Panc1 (cell line): Measurements from ENCODE around the gene TNRC18.

Experiments used
- POLR2AphosphoS5 ChIP-seq: IDR thresholded peaks from 2 replicates; pipeline ENCODE4 v1.6.1; 2012; ENCODE audit warnings: mild to moderate bottlenecking, low read depth, low read length, moderate library complexity
- REST ChIP-seq, 2 experiments: IDR thresholded peaks; 2 replicates each; pipeline ENCODE4 v1.6.1; 2011 to 2012; ENCODE audit warnings: low read depth in 2 of 2, control low read depth in 1 of 2, low read length in 1 of 2, mild to moderate bottlenecking in 1 of 2, moderate library complexity in 1 of 2; ENCODE audit not compliant: insufficient read depth in 1 of 2
- TCF7L2 ChIP-seq: IDR thresholded peaks from 2 replicates; pipeline ENCODE4 v1.6.1; 2011; ENCODE audit warnings: mild to moderate bottlenecking, low read depth, low read length, inconsistent platforms
- TF ChIP-seq, protein P1 (sequence below): fragments of 450-650 bp; IDR thresholded peaks from 2 replicates; pipeline ENCODE4 v1.5.1; 2017; ENCODE audit warnings: mild to moderate bottlenecking

DNA sequence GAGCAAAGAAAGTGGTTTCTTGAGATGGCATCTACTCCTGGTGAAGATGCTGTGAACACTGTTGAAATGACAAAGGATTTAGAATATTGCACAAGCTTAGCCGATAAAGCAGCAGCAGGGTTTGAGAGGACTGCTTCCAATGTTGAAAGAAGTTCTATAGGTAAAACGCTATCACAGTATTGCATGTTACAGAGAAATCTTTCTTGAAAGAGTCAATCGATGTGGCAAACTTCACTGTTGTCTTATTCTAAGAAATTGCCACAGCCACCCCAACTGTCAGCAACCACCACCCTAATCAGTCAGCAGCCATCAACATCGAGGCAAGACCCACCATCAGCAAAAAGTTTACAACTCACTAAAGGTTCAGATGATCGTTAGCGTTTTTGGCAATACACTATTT lies 81.0 kb downstream of the TNRC18 start:
- TF ChIP-seq TCF7L2 (no peak), REST (IDR thresholded peaks at IDR 0.05; ENCODE audit: insufficient read depth in 1 of 2, low read depth in 2 of 2, low read length in 1 of 2) (no peak), POLR2AphosphoS5 (no peak)
- TF ChIP-seq, protein P1, sequence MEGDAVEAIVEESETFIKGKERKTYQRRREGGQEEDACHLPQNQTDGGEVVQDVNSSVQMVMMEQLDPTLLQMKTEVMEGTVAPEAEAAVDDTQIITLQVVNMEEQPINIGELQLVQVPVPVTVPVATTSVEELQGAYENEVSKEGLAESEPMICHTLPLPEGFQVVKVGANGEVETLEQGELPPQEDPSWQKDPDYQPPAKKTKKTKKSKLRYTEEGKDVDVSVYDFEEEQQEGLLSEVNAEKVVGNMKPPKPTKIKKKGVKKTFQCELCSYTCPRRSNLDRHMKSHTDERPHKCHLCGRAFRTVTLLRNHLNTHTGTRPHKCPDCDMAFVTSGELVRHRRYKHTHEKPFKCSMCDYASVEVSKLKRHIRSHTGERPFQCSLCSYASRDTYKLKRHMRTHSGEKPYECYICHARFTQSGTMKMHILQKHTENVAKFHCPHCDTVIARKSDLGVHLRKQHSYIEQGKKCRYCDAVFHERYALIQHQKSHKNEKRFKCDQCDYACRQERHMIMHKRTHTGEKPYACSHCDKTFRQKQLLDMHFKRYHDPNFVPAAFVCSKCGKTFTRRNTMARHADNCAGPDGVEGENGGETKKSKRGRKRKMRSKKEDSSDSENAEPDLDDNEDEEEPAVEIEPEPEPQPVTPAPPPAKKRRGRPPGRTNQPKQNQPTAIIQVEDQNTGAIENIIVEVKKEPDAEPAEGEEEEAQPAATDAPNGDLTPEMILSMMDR: no peak
